CD14-positive monocyte (primary cell): ENCODE data around the gene LTBP3. TPM values are rescaled to one million over a fixed set of nuclear protein-coding genes. Genes with fewer than 3 reads are reported as not detected.

Experiments used
- DNase-seq, 3 donors: peaks; one replicate each; pipeline ENCODE4 v3.0.0-alpha.2; 2011 to 2022
- H2AFZ ChIP-seq: 2 replicates; pipeline ENCODE4 v1.6.0; 2012; ENCODE audit warnings: mild to moderate bottlenecking, low read depth, low read length, inconsistent platforms; ENCODE audit not compliant: insufficient read depth, poor library complexity, severe bottlenecking
- H3K27ac ChIP-seq, 2 donors: 1 replicate in 1 of 2; 2 replicates in 1 of 2; pipeline ENCODE4 v1.5.1; 2012 to 2013; ENCODE audit warnings: low read length in 2 of 2, control low read depth in 1 of 2, inconsistent platforms in 1 of 2, low read depth in 1 of 2, mild to moderate bottlenecking in 1 of 2
- H3K27me3 ChIP-seq, 2 donors: one replicate each; pipeline versions ENCODE4 v1.6.0 to v1.6.1; 2011 to 2013; ENCODE audit warnings: low read length in 2 of 2; ENCODE audit not compliant: control insufficient read depth in 2 of 2, insufficient read depth in 2 of 2
- H3K36me3 ChIP-seq, 2 donors: replicated peaks in 1 of 2; 1 replicate in 1 of 2; 2 replicates in 1 of 2; pipeline versions ENCODE4 v1.5.1 to v1.6.1; 2012 to 2013; ENCODE audit warnings: low read length in 2 of 2, control low read depth in 1 of 2, inconsistent platforms in 1 of 2, mild to moderate bottlenecking in 1 of 2; ENCODE audit not compliant: insufficient read depth in 2 of 2, control insufficient read depth in 1 of 2
- H3K4me1 ChIP-seq, 2 donors: 1 replicate in 1 of 2; 2 replicates in 1 of 2; pipeline versions ENCODE4 v1.5.1 to v1.6.1; 2012 to 2013; ENCODE audit warnings: low read length in 2 of 2, control low read depth in 1 of 2, inconsistent platforms in 1 of 2, mild to moderate bottlenecking in 1 of 2, moderate library complexity in 1 of 2; ENCODE audit not compliant: insufficient read depth in 2 of 2, control insufficient read depth in 1 of 2
- H3K4me2 ChIP-seq: replicated peaks from 2 replicates; pipeline ENCODE3; 2012; ENCODE audit warnings: low read length, moderate library complexity, mild to moderate bottlenecking; ENCODE audit not compliant: poor library complexity, severe bottlenecking; ENCODE audit errors: extremely low read depth
- H3K4me3 ChIP-seq, 3 experiments: fragments of 200-600 bp in 1 of 3; sonication (generic) in 1 of 3; replicated peaks in 1 of 3; 1 replicate in 2 of 3; 2 replicates in 1 of 3; pipeline ENCODE4 v1.5.1; 2011 to 2013; ENCODE audit warnings: low read length in 3 of 3, mild to moderate bottlenecking in 3 of 3, control low read depth in 2 of 3, low read depth in 2 of 3, inconsistent platforms in 1 of 3, moderate library complexity in 1 of 3
- H3K79me2 ChIP-seq: 2 replicates; pipeline ENCODE4 v1.6.0; 2012; ENCODE audit warnings: mild to moderate bottlenecking, control low read depth, inconsistent platforms, low read length, moderate library complexity; ENCODE audit not compliant: insufficient read depth
- H3K9ac ChIP-seq: 2 replicates; pipeline ENCODE4 v1.6.0; 2017; ENCODE audit warnings: low read length, mild to moderate bottlenecking; ENCODE audit not compliant: insufficient read depth, poor library complexity, severe bottlenecking
- H3K9me3 ChIP-seq, 2 donors: replicated peaks in 1 of 2; 1 replicate in 1 of 2; 2 replicates in 1 of 2; pipeline versions ENCODE4 v1.5.1 to v1.6.1; 2012 to 2013; ENCODE audit warnings: low read length in 2 of 2, control low read depth in 1 of 2; ENCODE audit not compliant: control insufficient read depth in 1 of 2, insufficient read depth in 1 of 2
- H4K20me1 ChIP-seq: 2 replicates; pipeline ENCODE4 v1.6.0; 2012; ENCODE audit warnings: mild to moderate bottlenecking, low read length, control low read depth, moderate library complexity; ENCODE audit not compliant: insufficient read depth
- H3K27ac Mint-ChIP-seq, 7 donors: one replicate each; pipeline ENCODE4 v1.8.0; 2020; ENCODE audit warnings: mild to moderate bottlenecking in 7 of 7, mixed read lengths in 7 of 7, moderate library complexity in 6 of 7, inconsistent platforms in 2 of 7
- H3K27me3 Mint-ChIP-seq, 3 donors: one replicate each; pipeline ENCODE4 v1.8.0; 2021 to 2022; ENCODE audit warnings: low read depth in 3 of 3, mild to moderate bottlenecking in 3 of 3, mixed read lengths in 3 of 3, moderate library complexity in 3 of 3, inconsistent platforms in 1 of 3
- H3K36me3 Mint-ChIP-seq, 2 donors: one replicate each; pipeline ENCODE4 v1.8.0; 2020; ENCODE audit warnings: mixed read lengths in 2 of 2, inconsistent platforms in 1 of 2, mild to moderate bottlenecking in 1 of 2
- H3K4me1 Mint-ChIP-seq: one replicate; pipeline ENCODE4 v1.8.0; 2020; ENCODE audit warnings: mild to moderate bottlenecking, mixed read lengths
- H3K4me3 Mint-ChIP-seq, 2 donors: one replicate each; pipeline ENCODE4 v1.8.0; 2020; ENCODE audit warnings: mild to moderate bottlenecking in 2 of 2, mixed read lengths in 2 of 2, moderate library complexity in 1 of 2
- H3K9me3 Mint-ChIP-seq, 7 donors: one replicate each; pipeline ENCODE4 v1.8.0; 2020 to 2022; ENCODE audit warnings: mixed read lengths in 7 of 7, mild to moderate bottlenecking in 6 of 7, moderate library complexity in 6 of 7, inconsistent platforms in 2 of 7
- WGBS: methylation state at CpG from one replicate; pipeline ENCODE4 v1.1.5; 2013; ENCODE audit warnings: missing lambda C conversion rate; ENCODE audit not compliant: insufficient coverage; 5-methylcytosine and 5-hydroxymethylcytosine counted together
- intact Hi-C, 2 donors: fragments of 100-400 bp; cut with micrococcal nuclease; formaldehyde crosslinking; loops; one replicate each; pipeline versions ENCODE4 v1.15.0 to v1.15.1; 2023
- polyA plus RNA-seq, 3 donors: library from polyadenylated mRNA; depleted of rRNA in 1 of 3; unstranded in 2 of 3; stranded (reverse) in 1 of 3; fragments of 300-500 nt in 2 of 3; fragments of >200 nt in 1 of 3; fragmentation: Illumina TruSeq in 2 of 3; gene quantifications; 1 replicate in 2 of 3; 2 replicates in 1 of 3; pipeline ENCODE4 v1.2.3, GENCODE V29; 2012 to 2021
- TF ChIP-seq, protein P1 (sequence below): fragments of 200-600 bp; IDR thresholded peaks from one replicate; pipeline ENCODE4 v1.8.0; 2022; ENCODE audit warnings: antibody characterized with exemption, mild to moderate bottlenecking

LTBP3 gene
- polyA plus RNA-seq, 3 donors, result 3.4 to 19.4 (median 4.6) TPM

DNA sequence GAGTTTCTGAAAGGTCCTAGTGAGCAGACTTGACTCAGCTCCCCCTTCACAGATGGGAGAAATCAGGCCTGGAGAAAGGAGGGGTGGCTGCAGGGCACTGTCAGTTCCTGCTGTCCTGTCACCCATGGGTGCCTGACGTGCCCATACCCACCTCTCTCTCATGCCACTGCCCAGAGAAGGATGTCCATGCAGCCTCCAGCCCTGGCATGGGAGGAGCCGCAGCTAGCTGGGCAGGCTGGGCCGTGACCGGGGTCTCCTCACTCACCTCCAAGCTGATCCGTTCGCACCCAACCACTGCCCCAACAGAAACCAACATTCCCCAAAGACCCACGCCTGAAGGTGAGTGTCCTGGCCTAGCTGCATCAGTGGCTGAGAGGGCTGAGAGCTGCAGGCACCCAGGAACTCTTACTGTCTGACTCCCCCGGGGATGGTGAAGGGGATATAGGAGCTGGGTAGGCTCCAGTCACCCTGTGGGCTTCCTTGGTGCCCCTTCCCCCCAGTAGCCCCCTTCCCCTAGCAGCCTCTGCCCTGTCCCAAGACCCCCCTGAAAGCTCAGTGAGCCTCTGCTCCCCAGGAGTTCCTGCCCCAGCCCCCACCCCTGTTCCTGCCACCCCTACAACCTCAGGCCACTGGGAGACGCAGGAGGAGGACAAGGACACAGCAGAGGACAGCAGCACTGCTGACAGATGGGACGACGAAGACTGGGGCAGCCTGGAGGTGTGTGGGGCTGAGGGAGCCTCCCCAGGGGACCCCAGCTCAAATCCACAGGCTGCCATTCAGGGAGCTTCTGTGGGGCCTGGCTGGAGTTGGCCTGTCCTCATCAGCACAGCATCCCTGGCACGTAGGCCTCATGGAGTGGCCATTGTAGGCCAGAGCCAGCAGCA, 21.5 kb downstream of the LTBP3 start:
- H3K79me2 ChIP-seq, result no peaks in the 10 kb centered on the region
- Mint-ChIP-seq H3K4me1 (peaks cover 10% of the 10 kb centered on the region), H3K27me3 (peaks cover 0 to 1% (median 0%) of the 10 kb centered on the region in 3 donors), H3K27ac (peak overlapping the region in 2 of 7 donors; percentile 25 to 69), H3K4me3 (no peak overlapping the region), H3K36me3 (peaks cover 45 to 68% of the 10 kb centered on the region in 2 donors), H3K9me3 (no peaks in the 10 kb centered on the region)
- no peaks in the 10 kb centered on the region for H3K27me3 ChIP-seq
- H3K36me3 ChIP-seq, result peaks cover 57 to 64% of the 10 kb centered on the region in 2 donors
- H3K9ac ChIP-seq, result no peak overlapping the region
- H3K4me3 ChIP-seq, result no peak overlapping the region
- peaks cover 17% of the 10 kb centered on the region for H4K20me1 ChIP-seq
- no peak overlapping the region for H3K4me2 ChIP-seq
- no peaks in the 10 kb centered on the region for H3K9me3 ChIP-seq
- intact Hi-C loops, result loop anchor here in 1 of 2 donors (10.0 kb wide), 1 partner anchor 272 kb away; the partner anchor contains the start of gene POLA2
- no peak overlapping the region for H2AFZ ChIP-seq
- DNase-seq, result no peak
- H3K27ac ChIP-seq, result no peak overlapping the region
- H3K4me1 ChIP-seq, result peaks cover 11 to 23% of the 10 kb centered on the region in 2 donors
- TF ChIP-seq, protein P1, sequence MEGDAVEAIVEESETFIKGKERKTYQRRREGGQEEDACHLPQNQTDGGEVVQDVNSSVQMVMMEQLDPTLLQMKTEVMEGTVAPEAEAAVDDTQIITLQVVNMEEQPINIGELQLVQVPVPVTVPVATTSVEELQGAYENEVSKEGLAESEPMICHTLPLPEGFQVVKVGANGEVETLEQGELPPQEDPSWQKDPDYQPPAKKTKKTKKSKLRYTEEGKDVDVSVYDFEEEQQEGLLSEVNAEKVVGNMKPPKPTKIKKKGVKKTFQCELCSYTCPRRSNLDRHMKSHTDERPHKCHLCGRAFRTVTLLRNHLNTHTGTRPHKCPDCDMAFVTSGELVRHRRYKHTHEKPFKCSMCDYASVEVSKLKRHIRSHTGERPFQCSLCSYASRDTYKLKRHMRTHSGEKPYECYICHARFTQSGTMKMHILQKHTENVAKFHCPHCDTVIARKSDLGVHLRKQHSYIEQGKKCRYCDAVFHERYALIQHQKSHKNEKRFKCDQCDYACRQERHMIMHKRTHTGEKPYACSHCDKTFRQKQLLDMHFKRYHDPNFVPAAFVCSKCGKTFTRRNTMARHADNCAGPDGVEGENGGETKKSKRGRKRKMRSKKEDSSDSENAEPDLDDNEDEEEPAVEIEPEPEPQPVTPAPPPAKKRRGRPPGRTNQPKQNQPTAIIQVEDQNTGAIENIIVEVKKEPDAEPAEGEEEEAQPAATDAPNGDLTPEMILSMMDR, result no peak
- 97% methylated on average over 4 of the region's 12 CpGs for WGBS

DNA sequence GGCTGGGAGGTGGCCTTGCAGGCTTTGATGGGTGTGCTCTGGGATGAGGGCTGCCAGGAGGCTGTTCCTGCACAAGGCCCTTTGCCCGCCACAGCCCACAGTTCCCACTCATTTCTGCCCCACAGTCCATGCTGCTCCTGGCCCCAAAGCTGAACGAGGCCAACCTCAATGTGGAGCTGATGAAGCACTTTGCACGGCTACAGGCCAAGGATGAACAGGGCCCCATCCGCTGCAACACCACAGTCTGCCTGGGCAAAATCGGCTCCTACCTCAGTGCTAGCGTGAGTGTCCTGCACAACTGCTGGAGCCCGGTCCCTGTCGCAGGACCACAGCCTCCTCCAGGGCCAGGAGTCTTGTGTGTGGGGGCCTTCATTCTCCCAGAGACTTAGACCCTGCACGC, 23.1 kb downstream of the LTBP3 start:
- Mint-ChIP-seq H3K9me3 (no peaks in the 10 kb centered on the region), H3K27me3 (peaks cover 0 to 3% (median 0%) of the 10 kb centered on the region in 3 donors), H3K36me3 (peaks cover 59 to 83% of the 10 kb centered on the region in 2 donors), H3K4me3 (no peak overlapping the region), H3K27ac (peak overlapping the region in 1 of 7 donors; percentile 16), H3K4me1 (peaks cover under 1% of the 10 kb centered on the region)
- Histone ChIP-seq H3K4me2 (no peak overlapping the region), H3K27me3 (no peaks in the 10 kb centered on the region), H3K9ac (no peak overlapping the region), H2AFZ (no peak overlapping the region), H4K20me1 (peaks cover 26% of the 10 kb centered on the region), H3K27ac (no peak overlapping the region), H3K79me2 (no peaks in the 10 kb centered on the region), H3K4me3 (no peak overlapping the region), H3K36me3 (peaks cover 72 to 80% of the 10 kb centered on the region in 2 donors), H3K4me1 (peaks cover 3 to 9% of the 10 kb centered on the region in 2 donors), H3K9me3 (no peaks in the 10 kb centered on the region)
- TF ChIP-seq, protein P1, result no peak
- intact Hi-C loops, result loop anchor here in 1 of 2 donors (10.0 kb wide), 1 partner anchor 270 kb away; the partner anchor contains the start of gene POLA2
- DNase-seq, result no peak
- WGBS, result over 99% methylated on average over 9 of the region's 9 CpGs
